Right atrium auricular region (tissue), 2 donors: ENCODE measurements around the gene C8G. TPM values are rescaled to one million over a fixed set of nuclear protein-coding genes. Genes with fewer than 3 reads are reported as not detected.

ENCODE experiments used
- DNase-seq: peaks from one replicate; pipeline ENCODE4 v3.0.0-alpha.2; 2019; ENCODE audit warnings: low spot score
- H3K27ac ChIP-seq, 2 donors: fragments of 200-600 bp; sonication (generic); 1 replicate in 1 of 2; 2 replicates in 1 of 2; pipeline ENCODE4 v1.5.1; 2016 to 2019
- H3K27me3 ChIP-seq, 2 donors: fragments of 200-600 bp; sonication (generic); one replicate each; pipeline versions ENCODE4 v1.5.1 to v1.6.0; 2017 to 2019
- H3K36me3 ChIP-seq: fragments of 200-600 bp; sonication (generic); one replicate; pipeline ENCODE4 v1.5.1; 2016
- H3K4me1 ChIP-seq, 2 donors: fragments of 200-600 bp; sonication (generic); one replicate each; pipeline versions ENCODE4 v1.5.1 to v1.6.0; 2017 to 2019
- H3K4me3 ChIP-seq, 2 donors: fragments of 200-600 bp; sonication (generic); 1 replicate in 1 of 2; 2 replicates in 1 of 2; pipeline ENCODE4 v1.5.1; 2017 to 2019; ENCODE audit warnings: mild to moderate bottlenecking in 1 of 2, moderate library complexity in 1 of 2
- H3K9me3 ChIP-seq, 2 donors: fragments of 200-600 bp; sonication (generic); one replicate each; pipeline ENCODE4 v1.5.1; 2019
- CTCF ChIP-seq, 2 donors: fragments of 200-600 bp; sonication (generic); IDR thresholded peaks; one replicate each; pipeline ENCODE4 v1.5.1; 2019; ENCODE audit warnings: antibody characterized with exemption in 2 of 2
- total RNA-seq, 2 donors: library from RNA; depleted of rRNA; stranded (reverse); fragments of >200 nt; gene quantifications; one replicate each; pipeline ENCODE4 v1.1.0, GENCODE V29; 2016

C8G gene
- total RNA-seq, 2 donors from 2014 or later: not detected

GRCh38 chr9:136958898-136959850, 14.1 kb downstream of the C8G start:
- Histone ChIP-seq H3K9me3 (no peaks in the 10 kb centered on the region), H3K36me3 (no peaks in the 10 kb centered on the region), H3K4me1 (peaks cover 0 to 12% of the 10 kb centered on the region in 2 donors), H3K27ac (no peak overlapping the region), H3K27me3 (no peaks in the 10 kb centered on the region), H3K4me3 (no peak overlapping the region)
- DNase-seq: no peak
- TF ChIP-seq CTCF (IDR thresholded peaks at IDR 0.05): no peak

GRCh38 chr9:136960212-136960937, 15.3 kb downstream of the C8G start:
- Histone ChIP-seq H3K27me3 (no peaks in the 10 kb centered on the region), H3K36me3 (no peaks in the 10 kb centered on the region), H3K4me1 (peaks cover 0 to 17% of the 10 kb centered on the region in 2 donors), H3K4me3 (no peak overlapping the region), H3K27ac (no peak overlapping the region), H3K9me3 (no peaks in the 10 kb centered on the region)
- no peak for TF ChIP-seq CTCF (IDR thresholded peaks at IDR 0.05)
- no peak for DNase-seq

- H3K36me3 ChIP-seq: no peaks in the 10 kb centered on the region
- H3K9me3 ChIP-seq: no peaks in the 10 kb centered on the region
- H3K4me3 ChIP-seq: no peak overlapping the region
- no peak overlapping the region for H3K27ac ChIP-seq
- peaks cover 0 to 21% of the 10 kb centered on the region in 2 donors for H3K4me1 ChIP-seq
- no peak for DNase-seq
- TF ChIP-seq CTCF (IDR thresholded peaks at IDR 0.05): no peak
- H3K27me3 ChIP-seq: no peaks in the 10 kb centered on the region
Observed at GRCh38 chr9:136960938-136961275, 15.9 kb downstream of the C8G start.

GRCh38 chr9:136961279-136962065, 16.4 kb downstream of the C8G start:
- peaks cover 0 to 26% of the 10 kb centered on the region in 2 donors for H3K4me1 ChIP-seq
- H3K9me3 ChIP-seq: no peaks in the 10 kb centered on the region
- no peaks in the 10 kb centered on the region for H3K27me3 ChIP-seq
- no peaks in the 10 kb centered on the region for H3K36me3 ChIP-seq
- DNase-seq: no peak
- no peak for TF ChIP-seq CTCF (IDR thresholded peaks at IDR 0.05)
- no peak overlapping the region for H3K27ac ChIP-seq
- H3K4me3 ChIP-seq: no peak overlapping the region

GRCh38 chr9:136962163-136962562, 17.1 kb downstream of the C8G start:
- no peaks in the 10 kb centered on the region for H3K9me3 ChIP-seq
- H3K27ac ChIP-seq: no peak overlapping the region
- no peak for TF ChIP-seq CTCF (IDR thresholded peaks at IDR 0.05)
- peaks cover 0 to 28% of the 10 kb centered on the region in 2 donors for H3K4me1 ChIP-seq
- no peaks in the 10 kb centered on the region for H3K27me3 ChIP-seq
- no peak overlapping the region for H3K4me3 ChIP-seq
- DNase-seq: no peak
- no peaks in the 10 kb centered on the region for H3K36me3 ChIP-seq
